A549 (cell line): Measurements from ENCODE around the gene TRIM10. TPM values are rescaled to one million over a fixed set of nuclear protein-coding genes. Genes with fewer than 3 reads are reported as not detected.

Source experiments
- ATAC-seq, 2 experiments: fragments of 200-7000 bp in 1 of 2; fragments of >200 bp in 1 of 2; cut with Nextera tagmentation in 1 of 2; cut with Tn5 transposase in 1 of 2; 3 replicates each; pipeline versions ENCODE4 v1.8.0 to v1.9.1; 2018 to 2020; ENCODE audit warnings: mild to moderate bottlenecking in 1 of 2, moderate library complexity in 1 of 2
- CTCF ChIA-PET: fragments of 300-600 bp; sonication (Branson Sonifier 250); formaldehyde crosslinking; extraction: SDS; loops from one replicate; lab custom pipeline; 2021; ENCODE audit warnings: antibody characterized with exemption, inconsistent platforms; lab: Yijun Ruan, JAX
- POLR2A ChIA-PET: fragments of 350-600 bp; formaldehyde crosslinking; extraction: SDS; loops from one replicate; lab custom pipeline; 2021; ENCODE audit warnings: antibody characterized with exemption, inconsistent platforms; lab: Yijun Ruan, JAX
- DNase-seq, 2 experiments: peaks; one replicate each; pipeline versions ENCODE4 v3.0.0 to v3.0.0-alpha.2; 2011 to 2016; ENCODE audit warnings: low read depth in 1 of 2, low spot score in 1 of 2
- FAIRE-seq: peaks from 2 replicates; lab custom pipeline; 2011; peaks lifted over from hg19 to GRCh38; lab: Jason Lieb, UNC
- H3K27ac ChIP-seq, 2 experiments: fragments of >200 bp; sonication (Bioruptor Twin); formaldehyde crosslinking; 3 replicates each; pipeline ENCODE4 v1.5.1; 2016 to 2017
- H3K4me1 ChIP-seq: fragments of >200 bp; sonication (Bioruptor Twin); formaldehyde crosslinking; 3 replicates; pipeline ENCODE4 v1.6.1; 2016
- H3K4me2 ChIP-seq: fragments of >200 bp; sonication (Bioruptor Twin); formaldehyde crosslinking; 3 replicates; pipeline ENCODE4 v1.6.1; 2016
- H3K4me3 ChIP-seq: fragments of >200 bp; sonication (Bioruptor Twin); formaldehyde crosslinking; 3 replicates; pipeline ENCODE4 v1.5.1; 2016
- H3K9me3 ChIP-seq: fragments of >200 bp; sonication (Bioruptor Twin); formaldehyde crosslinking; 3 replicates; pipeline ENCODE4 v1.6.1; 2016
- CBX8 ChIP-seq: fragments of 200-600 bp; sonication (generic); IDR thresholded peaks from 2 replicates; pipeline ENCODE4 v1.6.1; 2016
- CHD2 ChIP-seq: fragments of 150-350 bp; IDR thresholded peaks from 2 replicates; pipeline ENCODE4 v1.6.1; 2014; ENCODE audit warnings: low read length; ENCODE audit not compliant: partially characterized antibody
- ESRRA ChIP-seq: fragments of 150-350 bp; IDR thresholded peaks from 2 replicates; pipeline ENCODE4 v1.6.1; 2014; ENCODE audit warnings: mild to moderate bottlenecking, low read length, borderline replicate concordance
- FOXS1 ChIP-seq: fragments of 250-450 bp; sonication (Bioruptor Pico); IDR thresholded peaks from 2 replicates; pipeline ENCODE4 v1.5.0; 2020; ENCODE audit warnings: mild to moderate bottlenecking, moderate library complexity
- HMGXB4 ChIP-seq: fragments of 250-450 bp; sonication (Bioruptor Pico); IDR thresholded peaks from 2 replicates; pipeline ENCODE4 v1.5.0; 2021; ENCODE audit warnings: mild to moderate bottlenecking, moderate library complexity, borderline replicate concordance
- HOXA7 ChIP-seq: fragments of 250-450 bp; sonication (Bioruptor Pico); IDR thresholded peaks from 2 replicates; pipeline ENCODE4 v1.5.0; 2020; ENCODE audit warnings: mild to moderate bottlenecking, moderate library complexity
- HOXB5 ChIP-seq: fragments of 250-450 bp; sonication (Bioruptor Pico); IDR thresholded peaks from 2 replicates; pipeline ENCODE4 v1.5.0; 2020; ENCODE audit warnings: mild to moderate bottlenecking, moderate library complexity
- KDM1A ChIP-seq: fragments of 200-600 bp; sonication (generic); IDR thresholded peaks from 2 replicates; pipeline ENCODE4 v1.6.1; 2016; ENCODE audit warnings: low read depth, mild to moderate bottlenecking
- MAFK ChIP-seq: fragments of 450-650 bp; IDR thresholded peaks from 2 replicates; pipeline ENCODE4 v1.6.1; 2014; ENCODE audit not compliant: partially characterized antibody
- POLR2A ChIP-seq: IDR thresholded peaks from 2 replicates; pipeline ENCODE4 v1.6.1; 2012; ENCODE audit warnings: mild to moderate bottlenecking, low read length
- RAD21 ChIP-seq, 2 experiments: fragments of >200 bp in 1 of 2; sonication (Bioruptor Twin) in 1 of 2; formaldehyde crosslinking in 1 of 2; IDR thresholded peaks in 1 of 2; conservative IDR thresholded peaks in 1 of 2; 2 replicates in 1 of 2; 3 replicates in 1 of 2; pipeline ENCODE4 v1.6.1; 2012 to 2018; ENCODE audit warnings: inconsistent platforms in 1 of 2
- REST ChIP-seq: fragments of 200-600 bp; sonication (generic); IDR thresholded peaks from 2 replicates; pipeline ENCODE4 v1.6.1; 2016; ENCODE audit warnings: antibody characterized with exemption, mild to moderate bottlenecking, moderate library complexity
- TFCP2L1 ChIP-seq: fragments of 250-450 bp; sonication (Bioruptor Pico); IDR thresholded peaks from 2 replicates; pipeline ENCODE4 v1.5.0; 2021; ENCODE audit warnings: mild to moderate bottlenecking
- ZC3H11A ChIP-seq: fragments of 450-650 bp; IDR thresholded peaks from 2 replicates; pipeline ENCODE4 v1.6.1; 2014; ENCODE audit warnings: antibody characterized with exemption, mild to moderate bottlenecking
- ZFP36 ChIP-seq: fragments of 450-650 bp; IDR thresholded peaks from 2 replicates; pipeline ENCODE4 v1.6.1; 2014; ENCODE audit warnings: borderline replicate concordance; ENCODE audit not compliant: partially characterized antibody
- ZNF302 ChIP-seq: fragments of 250-450 bp; sonication (Bioruptor Pico); IDR thresholded peaks from 2 replicates; pipeline ENCODE4 v1.9.0; 2021; ENCODE audit warnings: inconsistent platforms, mild to moderate bottlenecking, moderate library complexity
- WGBS: methylation state at CpG from one replicate; pipeline ENCODE4 v1.1.6; 2017; ENCODE audit errors: missing lambda C conversion rate; 5-methylcytosine and 5-hydroxymethylcytosine counted together
- polyA plus RNA-seq, 4 experiments: library from polyadenylated mRNA; depleted of rRNA in 3 of 4; stranded (reverse); fragments of >200 nt; fragmentation: RNase III in 1 of 4; extraction: RNeasy Plus Mini Kit Qiagen cat#74134 plus additional on column Dnase treatment in 1 of 4; gene quantifications; 2 replicates in 3 of 4; 3 replicates in 1 of 4; pipeline ENCODE4 v1.2.3, GENCODE V29; 2011 to 2017
- TF ChIP-seq, protein P1 (sequence below): fragments of 450-650 bp; IDR thresholded peaks from 2 replicates; pipeline ENCODE4 v1.6.1; 2014; ENCODE audit warnings: antibody characterized with exemption
- TF ChIP-seq, protein P2 (sequence below): IDR thresholded peaks from 2 replicates; pipeline ENCODE4 v1.6.1; 2012

Gene TRIM10
- polyA plus RNA-seq, 2 of the 4 experiments (the other 2 are of a cell fraction), result 0.03 to 0.12 TPM

- no peak for TF ChIP-seq REST
- TF ChIP-seq, protein P1, sequence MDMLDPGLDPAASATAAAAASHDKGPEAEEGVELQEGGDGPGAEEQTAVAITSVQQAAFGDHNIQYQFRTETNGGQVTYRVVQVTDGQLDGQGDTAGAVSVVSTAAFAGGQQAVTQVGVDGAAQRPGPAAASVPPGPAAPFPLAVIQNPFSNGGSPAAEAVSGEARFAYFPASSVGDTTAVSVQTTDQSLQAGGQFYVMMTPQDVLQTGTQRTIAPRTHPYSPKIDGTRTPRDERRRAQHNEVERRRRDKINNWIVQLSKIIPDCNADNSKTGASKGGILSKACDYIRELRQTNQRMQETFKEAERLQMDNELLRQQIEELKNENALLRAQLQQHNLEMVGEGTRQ, result no peak
- TF ChIP-seq FOXS1, result no peak
- no peak for TF ChIP-seq HOXA7 (CRISPR knock-in tag)
- TF ChIP-seq RAD21 (conservative IDR thresholded peaks at IDR 0.05 in 1 of 2, IDR thresholded peaks at IDR 0.05 in 1 of 2), result no peak
- TF ChIP-seq HMGXB4, result no peak
These were observed 49.6 kb downstream of the TRIM10 start (continued) for GRCh38 chr6:30111266-30111856.

- Histone ChIP-seq H3K27ac (no peak overlapping the region), H3K4me3 (no peak overlapping the region), H3K4me2 (no peak overlapping the region), H3K4me1 (peaks cover 21% of the 10 kb centered on the region), H3K9me3 (no peaks in the 10 kb centered on the region)
- CTCF ChIA-PET, result interaction anchor here (1.0 to 16.7 kb wide), 7 partner anchors 13 to 70 kb away, joined by 3 to 353 read pairs (median 16); partner anchors contain the start of genes RNF39 and TRIM40
- 86% methylated on average over 2 of the region's 2 CpGs for WGBS
- DNase-seq (no peak), ATAC-seq (no peak), FAIRE-seq (no peak)
- POLR2A ChIA-PET, result interaction anchor here (0.6 kb wide), 1 partner anchor 28 kb away, joined by 3 read pairs; no protein-coding TSS in a partner anchor
- TF ChIP-seq, protein P1, result no peak
- TF ChIP-seq ZFP36 (no peak), ZC3H11A (no peak), HOXB5 (CRISPR knock-in tag) (no peak), ZNF302 (no peak), CHD2 (no peak), POLR2A (no peak), CBX8 (no peak), KDM1A (no peak), REST (no peak), MAFK (no peak), ESRRA (no peak), TFCP2L1 (CRISPR knock-in tag) (no peak), HOXA7 (CRISPR knock-in tag) (no peak)
- TF ChIP-seq, protein P2, sequence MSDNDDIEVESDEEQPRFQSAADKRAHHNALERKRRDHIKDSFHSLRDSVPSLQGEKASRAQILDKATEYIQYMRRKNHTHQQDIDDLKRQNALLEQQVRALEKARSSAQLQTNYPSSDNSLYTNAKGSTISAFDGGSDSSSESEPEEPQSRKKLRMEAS, result no peak
These were observed 56.4 kb downstream of the TRIM10 start for GRCh38 chr6:30104661-30105060.
